ENCODE results near the gene CST2.

CST2 gene

GRCh38 chr20:23857962-23858595, 31.6 kb upstream of the CST2 start:
- H3K27me3 ChIP-seq (ENCODE audit: insufficient read depth, poor library complexity, severe bottlenecking): no peaks in the 10 kb centered on the region
- DNase-seq (ENCODE audit: low spot score): no peak
- H3K36me3 ChIP-seq (ENCODE audit: low read depth): no peaks in the 10 kb centered on the region
- no peaks in the 10 kb centered on the region for H3K4me1 ChIP-seq (ENCODE audit: insufficient read depth, poor library complexity, severe bottlenecking)
- H3K9me3 ChIP-seq (ENCODE audit: severe bottlenecking): no peaks in the 10 kb centered on the region
- no peak for ATAC-seq (ENCODE audit: low read depth)
- H3K4me3 ChIP-seq (ENCODE audit: severe bottlenecking): no peak overlapping the region
- no peak for TF ChIP-seq CTCF (IDR thresholded peaks at IDR 0.05; ENCODE audit: poor library complexity, severe bottlenecking)
- no peak overlapping the region for H3K27ac ChIP-seq (ENCODE audit: poor library complexity, severe bottlenecking)

- no peaks in the 10 kb centered on the region for H3K27me3 ChIP-seq (ENCODE audit: insufficient read depth, poor library complexity, severe bottlenecking)
- H3K36me3 ChIP-seq (ENCODE audit: low read depth): no peaks in the 10 kb centered on the region
- no peak overlapping the region for H3K27ac ChIP-seq (ENCODE audit: poor library complexity, severe bottlenecking)
- TF ChIP-seq CTCF (IDR thresholded peaks at IDR 0.05; ENCODE audit: poor library complexity, severe bottlenecking): no peak
- no peak overlapping the region for H3K4me3 ChIP-seq (ENCODE audit: severe bottlenecking)
- no peaks in the 10 kb centered on the region for H3K9me3 ChIP-seq (ENCODE audit: severe bottlenecking)
- H3K4me1 ChIP-seq (ENCODE audit: insufficient read depth, poor library complexity, severe bottlenecking): no peaks in the 10 kb centered on the region
- no peak for ATAC-seq (ENCODE audit: low read depth)
- no peak for DNase-seq (ENCODE audit: low spot score)
Measured at GRCh38 chr20:23856736-23857135, 30.2 kb upstream of the CST2 start.

- no peak overlapping the region for H3K27ac ChIP-seq (ENCODE audit: poor library complexity, severe bottlenecking)
- no peaks in the 10 kb centered on the region for H3K9me3 ChIP-seq (ENCODE audit: severe bottlenecking)
- no peak for ATAC-seq (ENCODE audit: low read depth)
- no peaks in the 10 kb centered on the region for H3K4me1 ChIP-seq (ENCODE audit: insufficient read depth, poor library complexity, severe bottlenecking)
- H3K4me3 ChIP-seq (ENCODE audit: severe bottlenecking): no peak overlapping the region
- no peak for DNase-seq (ENCODE audit: low spot score)
- no peaks in the 10 kb centered on the region for H3K36me3 ChIP-seq (ENCODE audit: low read depth)
- TF ChIP-seq CTCF (IDR thresholded peaks at IDR 0.05; ENCODE audit: poor library complexity, severe bottlenecking): no peak
- no peaks in the 10 kb centered on the region for H3K27me3 ChIP-seq (ENCODE audit: insufficient read depth, poor library complexity, severe bottlenecking)
Measured at GRCh38 chr20:23856226-23856625, 29.7 kb upstream of the CST2 start.

- no peaks in the 10 kb centered on the region for H3K4me1 ChIP-seq (ENCODE audit: insufficient read depth, poor library complexity, severe bottlenecking)
- H3K36me3 ChIP-seq (ENCODE audit: low read depth): no peaks in the 10 kb centered on the region
- H3K27ac ChIP-seq (ENCODE audit: poor library complexity, severe bottlenecking): no peak overlapping the region
- no peak for ATAC-seq (ENCODE audit: low read depth)
- no peaks in the 10 kb centered on the region for H3K27me3 ChIP-seq (ENCODE audit: insufficient read depth, poor library complexity, severe bottlenecking)
- no peak for DNase-seq (ENCODE audit: low spot score)
- TF ChIP-seq CTCF (IDR thresholded peaks at IDR 0.05; ENCODE audit: poor library complexity, severe bottlenecking): no peak
- H3K4me3 ChIP-seq (ENCODE audit: severe bottlenecking): no peak overlapping the region
- H3K9me3 ChIP-seq (ENCODE audit: severe bottlenecking): no peaks in the 10 kb centered on the region
Measured at GRCh38 chr20:23841693-23842092, 15.2 kb upstream of the CST2 start.

GRCh38 chr20:23835716-23836115, 9.2 kb upstream of the CST2 start:
- no peaks in the 10 kb centered on the region for H3K9me3 ChIP-seq (ENCODE audit: severe bottlenecking)
- H3K27ac ChIP-seq (ENCODE audit: poor library complexity, severe bottlenecking): no peak overlapping the region
- no peak for TF ChIP-seq CTCF (IDR thresholded peaks at IDR 0.05; ENCODE audit: poor library complexity, severe bottlenecking)
- no peaks in the 10 kb centered on the region for H3K4me1 ChIP-seq (ENCODE audit: insufficient read depth, poor library complexity, severe bottlenecking)
- no peak overlapping the region for H3K4me3 ChIP-seq (ENCODE audit: severe bottlenecking)
- DNase-seq (ENCODE audit: low spot score) (no peak), ATAC-seq (ENCODE audit: low read depth) (no peak)
- H3K27me3 ChIP-seq (ENCODE audit: insufficient read depth, poor library complexity, severe bottlenecking): no peaks in the 10 kb centered on the region
- H3K36me3 ChIP-seq (ENCODE audit: low read depth): no peaks in the 10 kb centered on the region

Measured in RWPE2 (cell line).